ENCODE measurements around the gene MICAL3. TPM values are rescaled to one million over a fixed set of nuclear protein-coding genes. Genes with fewer than 3 reads are reported as not detected.

Gene MICAL3
- total RNA-seq, 1 donor from 2014 or later, result 36.9 TPM

- H3K27me3 ChIP-seq, result no peaks in the 10 kb centered on the region
- no peak for TF ChIP-seq CTCF (IDR thresholded peaks at IDR 0.05)
- peak overlapping the region; percentile 54 to 79 for H3K27ac ChIP-seq
- H3K4me1 ChIP-seq, result peaks cover 0 to 21% of the 10 kb centered on the region in 2 donors
- H3K9me3 ChIP-seq, result no peaks in the 10 kb centered on the region
- no peaks in the 10 kb centered on the region for H3K36me3 ChIP-seq
- no peak overlapping the region for H3K4me3 ChIP-seq
- intact Hi-C loops (cut with DNase I), result no loop called here
- DNase-seq (ENCODE audit: low spot score in 2 of 2), result no peak
Measured at GRCh38 chr22:17847360-17848078, 176.8 kb downstream of the MICAL3 start.

GRCh38 chr22:17846326-17846992, 177.9 kb downstream of the MICAL3 start:
- no peaks in the 10 kb centered on the region for H3K27me3 ChIP-seq
- peaks cover 0 to 21% of the 10 kb centered on the region in 2 donors for H3K4me1 ChIP-seq
- H3K9me3 ChIP-seq, result no peaks in the 10 kb centered on the region
- H3K27ac ChIP-seq, result peak overlapping the region; percentile 54 to 79
- intact Hi-C loops (cut with DNase I), result no loop called here
- no peak overlapping the region for H3K4me3 ChIP-seq
- H3K36me3 ChIP-seq, result peaks cover 2 to 7% of the 10 kb centered on the region in 2 donors
- TF ChIP-seq CTCF (IDR thresholded peaks at IDR 0.05), result no peak
- DNase-seq (ENCODE audit: low spot score in 2 of 2), result no peak

- peaks cover 0 to 21% of the 10 kb centered on the region in 2 donors for H3K4me1 ChIP-seq
- peak overlapping the region; percentile 54 to 79 for H3K27ac ChIP-seq
- no peak for DNase-seq (ENCODE audit: low spot score in 2 of 2)
- H3K36me3 ChIP-seq, result peaks cover 8 to 13% of the 10 kb centered on the region in 2 donors
- H3K4me3 ChIP-seq, result no peak overlapping the region
- TF ChIP-seq CTCF (IDR thresholded peaks at IDR 0.05), result no peak
- H3K9me3 ChIP-seq, result no peaks in the 10 kb centered on the region
- H3K27me3 ChIP-seq, result no peaks in the 10 kb centered on the region
- intact Hi-C loops (cut with DNase I), result no loop called here
Measured at GRCh38 chr22:17845790-17846189, 178.6 kb downstream of the MICAL3 start.

GRCh38 chr22:17845327-17845726, 179.0 kb downstream of the MICAL3 start:
- H3K4me3 ChIP-seq, result no peak overlapping the region
- intact Hi-C loops (cut with DNase I), result no loop called here
- no peak for DNase-seq (ENCODE audit: low spot score in 2 of 2)

GRCh38 chr22:17844150-17844549, 180.2 kb downstream of the MICAL3 start:
- Histone ChIP-seq H3K4me1 (peaks cover 0 to 21% of the 10 kb centered on the region in 2 donors), H3K36me3 (peaks cover 16 to 22% of the 10 kb centered on the region in 2 donors), H3K27ac (no peak overlapping the region)

More at GRCh38 chr22:17845327-17845726, 179.0 kb downstream of the MICAL3 start:
- no peaks in the 10 kb centered on the region for H3K27me3 ChIP-seq
- TF ChIP-seq CTCF (IDR thresholded peaks at IDR 0.05), result no peak
- H3K4me1 ChIP-seq, result peaks cover 0 to 21% of the 10 kb centered on the region in 2 donors
- no peaks in the 10 kb centered on the region for H3K9me3 ChIP-seq
- peak overlapping the region; percentile 54 to 79 for H3K27ac ChIP-seq
- peaks cover 13 to 18% of the 10 kb centered on the region in 2 donors for H3K36me3 ChIP-seq

More at GRCh38 chr22:17844150-17844549, 180.2 kb downstream of the MICAL3 start:
- DNase-seq (ENCODE audit: low spot score in 2 of 2), result no peak
- Histone ChIP-seq H3K9me3 (no peaks in the 10 kb centered on the region), H3K4me3 (no peak overlapping the region), H3K27me3 (no peaks in the 10 kb centered on the region)
- intact Hi-C loops (cut with DNase I), result no loop called here
- TF ChIP-seq CTCF (IDR thresholded peaks at IDR 0.05), result no peak

Data from ascending aorta (tissue), 2 donors.